Stimulated activated CD8-positive, alpha-beta memory T cell treated with anti-CD3 and anti-CD28 coated beads, Interleukin-15, amount 100 ng/mL, for 4 hours (primary cell): ENCODE measurements around the gene CRY2.

Source experiments
- DNase-seq, 2 donors: peaks; one replicate each; pipeline ENCODE4 v3.0.0-alpha.2; 2020; ENCODE audit warnings: low read depth in 2 of 2

CRY2 gene

DNA sequence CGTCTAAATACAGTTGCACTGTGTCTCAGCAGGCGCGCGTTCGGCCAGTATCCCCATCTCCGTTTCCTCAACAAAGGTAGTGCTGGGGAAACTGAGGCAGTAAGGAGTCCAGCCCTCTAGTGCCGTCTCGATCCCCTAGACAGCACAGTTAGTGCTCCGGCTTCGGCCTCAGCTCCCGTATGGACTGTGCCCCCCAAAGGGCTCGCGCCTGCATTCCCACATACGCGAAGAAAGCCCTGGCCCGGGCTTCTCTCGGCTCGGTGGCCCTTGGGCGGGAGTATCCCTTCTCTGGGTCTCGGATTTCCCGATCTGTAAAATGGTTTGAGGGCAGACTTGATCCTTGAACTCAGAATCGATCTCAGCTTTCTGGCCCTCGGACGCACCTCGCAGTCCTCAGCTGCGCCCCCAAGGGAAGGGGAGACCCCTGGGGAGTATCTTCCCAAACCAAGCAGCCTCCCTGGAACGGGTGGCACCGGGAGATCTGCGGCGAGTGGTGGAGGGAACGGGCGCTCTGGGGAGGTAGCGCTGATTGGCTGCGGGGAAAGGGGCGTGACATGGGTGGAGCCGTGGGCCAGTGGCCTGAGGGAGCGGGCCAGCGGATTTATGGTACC is 71.2 kb downstream of the CRY2 start:
- peak; percentile 12 to 32 for DNase-seq

DNA sequence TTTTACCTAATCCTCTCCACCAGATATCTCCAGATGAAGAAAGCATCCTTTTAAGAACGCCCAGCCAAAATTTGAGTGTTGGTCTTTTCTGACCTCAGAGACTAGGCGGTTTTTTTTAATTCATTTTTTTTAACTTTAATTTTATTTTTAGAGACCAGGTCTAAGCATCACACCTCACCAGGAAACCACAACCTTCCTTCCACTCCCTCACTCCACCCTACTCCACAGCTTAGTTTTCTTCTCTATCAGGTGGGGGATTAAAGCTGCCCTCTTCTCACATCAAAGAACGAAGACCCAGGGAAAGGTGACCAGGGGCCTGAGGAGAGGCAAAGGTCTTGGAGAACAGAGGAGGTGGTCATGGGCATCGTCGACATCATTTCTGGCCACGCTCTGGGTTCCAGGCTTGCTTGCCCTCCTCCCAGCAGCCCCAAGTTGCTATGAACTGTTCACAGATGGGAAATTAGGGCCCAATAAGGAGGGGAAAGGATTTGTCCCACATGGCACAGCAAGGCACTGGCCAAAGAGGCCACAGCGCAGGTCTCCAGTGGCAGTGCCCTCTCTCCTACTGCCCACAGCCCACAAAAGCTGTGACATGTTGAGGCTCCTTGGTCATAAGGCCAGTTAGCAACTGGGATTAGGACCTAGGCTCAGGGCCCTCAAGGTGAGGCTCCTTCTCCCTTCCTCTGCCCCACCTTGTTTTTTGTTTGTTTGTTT is 71.8 kb downstream of the CRY2 start:
- no peak for DNase-seq

DNA sequence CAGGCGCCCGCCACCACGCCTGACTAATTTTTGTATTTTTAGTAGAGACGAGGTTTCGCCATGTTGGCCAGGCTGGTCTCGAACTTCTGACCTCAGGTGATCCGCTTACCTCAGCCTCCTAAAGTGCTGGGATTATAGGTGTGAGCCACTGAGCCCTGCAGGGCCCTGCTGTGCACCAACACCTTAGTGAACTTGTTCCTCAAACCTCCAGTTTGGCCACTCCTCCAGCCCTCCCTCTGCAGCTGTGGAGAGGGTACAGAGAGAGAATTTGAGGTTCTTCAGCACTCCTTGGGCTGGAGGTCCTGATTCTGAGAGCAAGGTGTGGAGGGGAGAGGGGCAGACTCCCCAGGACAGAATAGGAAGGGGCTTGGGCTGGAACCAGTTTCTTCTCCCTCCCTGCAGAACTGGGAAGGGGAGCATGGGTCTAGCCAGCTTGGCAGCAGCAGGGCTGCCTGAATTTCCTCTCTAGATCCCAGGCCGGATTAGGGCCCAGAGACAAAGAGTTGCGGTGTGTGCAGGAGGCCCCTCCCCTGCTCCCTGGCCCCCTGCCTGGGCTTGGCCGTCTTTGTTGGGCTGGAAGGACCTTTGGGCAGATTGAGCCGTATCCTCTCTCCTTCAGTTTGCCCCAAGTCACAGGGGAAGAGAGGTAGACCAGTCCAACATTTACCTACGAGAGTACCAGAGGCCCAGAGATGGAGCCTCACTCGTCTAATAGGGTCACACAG is 72.7 kb downstream of the CRY2 start:
- DNase-seq = no peak

DNA sequence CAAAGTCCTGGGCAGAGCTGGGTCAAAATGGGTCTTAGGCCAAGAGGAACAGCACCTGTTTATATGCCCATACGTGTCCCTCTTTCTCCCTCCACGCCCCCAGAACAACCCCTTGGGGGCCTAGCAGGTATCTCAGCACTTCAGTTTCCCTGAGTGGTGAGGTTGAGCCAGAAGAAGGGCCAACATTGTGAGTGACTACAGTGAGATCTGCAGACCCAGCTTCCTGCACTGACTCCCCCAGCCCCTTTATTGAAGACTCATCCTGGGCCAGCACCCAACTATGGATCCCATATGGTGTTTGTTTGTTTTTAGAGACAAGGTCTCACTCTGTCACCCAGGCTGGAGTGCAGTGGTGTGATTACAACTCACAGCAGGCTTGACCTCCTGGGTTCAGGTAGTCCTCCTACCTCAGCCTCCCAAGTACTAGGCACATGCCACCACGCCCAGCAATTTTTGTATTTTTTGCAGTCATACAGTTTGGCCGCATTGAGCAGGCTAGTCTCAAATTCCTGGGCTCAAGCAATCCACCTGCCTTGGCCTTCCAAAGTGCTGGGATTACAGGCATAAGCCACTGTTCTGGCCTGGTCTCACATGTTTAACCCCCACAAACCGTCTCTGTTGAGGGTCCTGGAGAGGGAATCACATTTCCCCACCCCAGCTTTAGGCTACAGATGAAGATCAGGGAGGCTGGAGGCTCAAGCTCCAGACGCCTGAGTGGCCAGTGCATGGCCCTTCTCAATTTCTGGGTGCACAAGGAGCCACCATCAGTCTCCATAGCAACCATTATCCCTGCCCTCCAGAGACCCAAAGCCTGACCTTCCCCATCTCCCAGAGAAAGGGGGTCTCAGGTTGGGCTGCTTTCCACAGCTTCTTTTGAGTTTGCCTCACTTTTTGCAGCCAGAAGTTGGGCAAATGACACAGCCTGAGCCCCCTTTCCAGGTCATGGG is 73.5 kb downstream of the CRY2 start:
- no peak for DNase-seq

DNA sequence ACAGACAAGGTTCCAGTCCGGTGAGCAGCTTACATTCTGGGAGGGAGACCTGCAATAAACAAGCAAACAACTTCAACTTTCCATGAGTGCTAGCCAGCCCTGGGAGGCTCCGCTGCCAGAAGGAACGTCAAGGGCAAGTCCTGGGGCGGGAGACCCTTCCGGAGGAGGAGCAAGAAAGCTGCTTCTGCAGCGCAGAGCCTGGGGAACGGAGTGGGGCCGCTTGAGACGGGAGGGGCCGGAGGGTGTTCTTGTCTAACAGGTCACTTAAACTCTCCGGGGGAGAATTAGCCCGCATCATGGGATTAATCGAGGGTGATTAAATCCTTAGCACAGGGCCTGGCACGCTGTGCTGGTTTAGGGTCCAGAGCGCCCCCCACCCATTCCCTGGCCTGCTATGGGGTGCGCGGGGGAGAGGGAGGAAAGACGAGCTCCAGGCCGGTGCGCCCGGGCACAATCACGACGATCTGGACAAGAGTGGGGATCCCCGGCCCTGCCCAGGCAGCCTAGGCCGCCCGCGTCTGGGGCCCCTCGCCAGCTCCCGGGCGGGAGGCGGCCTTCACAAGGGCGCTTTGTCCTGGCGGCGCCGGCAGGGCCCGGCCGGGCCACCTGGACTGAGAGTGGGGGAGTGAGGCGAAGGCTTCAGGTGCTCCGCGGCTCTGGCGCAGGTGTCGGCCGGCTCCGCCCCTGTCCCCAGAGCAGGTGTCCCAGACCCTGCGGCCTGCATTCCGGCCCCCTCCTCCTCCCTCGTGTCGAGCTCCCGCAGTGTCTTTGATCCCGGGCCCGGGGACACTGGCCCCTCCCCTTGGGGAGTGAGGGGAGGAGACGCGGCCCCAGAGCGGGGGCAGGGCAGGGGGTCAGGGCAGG is 74.5 kb downstream of the CRY2 start:
- DNase-seq = no peak

DNA sequence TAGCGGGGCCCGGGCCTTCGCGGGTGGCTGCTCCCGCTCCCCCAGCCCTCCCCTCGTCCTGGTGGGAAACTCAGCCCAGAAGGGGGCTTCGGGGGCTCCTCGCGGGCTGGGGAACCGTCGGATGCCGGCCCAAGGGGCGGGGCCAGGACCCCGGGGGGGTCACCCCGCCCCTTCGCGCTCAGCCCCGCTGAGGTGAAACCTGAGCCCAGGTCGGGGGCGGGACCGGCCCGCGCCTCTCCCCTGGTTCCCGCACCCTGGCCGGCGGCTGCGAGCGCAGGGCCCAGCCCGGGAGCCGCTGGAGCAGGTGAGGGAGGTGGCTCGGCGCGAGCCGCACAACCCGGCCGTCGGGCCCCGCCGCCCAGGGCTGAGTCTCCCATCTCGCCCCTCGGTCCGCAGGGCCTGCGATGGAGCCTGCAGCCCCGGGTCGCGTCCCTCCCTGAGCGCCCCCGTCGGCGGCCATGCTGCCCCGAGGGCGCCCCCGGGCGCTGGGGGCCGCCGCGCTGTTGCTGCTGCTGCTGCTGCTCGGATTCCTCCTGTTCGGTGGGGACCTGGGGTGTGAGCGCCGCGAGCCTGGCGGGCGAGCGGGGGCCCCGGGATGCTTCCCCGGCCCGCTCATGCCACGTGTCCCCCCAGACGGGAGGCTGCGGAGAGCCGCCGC is 75.3 kb downstream of the CRY2 start, which contains the start of gene LARGE2:
LARGE2 (plus strand) TSS at position 232 of the 658 bp plus-strand sequence; CDS start at position 459, 227 bp downstream.
- no peak for DNase-seq

DNA sequence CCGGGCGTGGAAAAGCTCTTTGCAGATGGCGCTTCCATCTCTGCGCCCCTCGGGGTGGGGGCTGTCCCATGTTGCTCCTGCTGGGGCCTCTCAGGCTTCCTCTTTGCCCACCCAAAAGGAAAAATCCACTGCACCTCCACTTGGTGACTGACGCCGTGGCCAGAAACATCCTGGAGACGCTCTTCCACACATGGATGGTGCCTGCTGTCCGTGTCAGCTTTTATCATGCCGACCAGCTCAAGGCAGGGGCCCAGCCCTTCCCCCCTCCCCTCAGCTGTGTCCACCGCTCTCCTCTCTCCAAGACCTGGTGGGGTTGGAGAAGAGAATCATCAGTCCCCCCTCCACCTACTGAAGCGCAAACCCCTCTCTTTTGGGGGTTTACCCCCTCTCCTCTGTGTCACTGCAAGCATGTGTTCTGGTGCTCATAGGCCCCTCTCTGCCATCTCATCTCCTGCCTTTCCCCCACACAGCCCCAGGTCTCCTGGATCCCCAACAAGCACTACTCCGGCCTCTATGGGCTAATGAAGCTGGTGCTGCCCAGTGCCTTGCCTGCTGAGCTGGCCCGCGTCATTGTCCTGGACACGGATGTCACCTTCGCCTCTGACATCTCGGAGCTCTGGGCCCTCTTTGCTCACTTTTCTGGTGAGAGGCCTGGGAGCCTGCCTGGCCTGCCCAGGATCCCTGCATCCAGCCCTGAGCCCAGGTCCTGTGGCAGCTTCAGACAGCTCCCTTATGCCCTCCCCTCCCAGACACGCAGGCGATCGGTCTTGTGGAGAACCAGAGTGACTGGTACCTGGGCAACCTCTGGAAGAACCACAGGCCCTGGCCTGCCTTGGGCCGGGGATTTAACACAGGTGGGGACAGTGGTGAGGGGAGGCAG is 77.0 kb downstream of the CRY2 start:
- DNase-seq = no peak

DNA sequence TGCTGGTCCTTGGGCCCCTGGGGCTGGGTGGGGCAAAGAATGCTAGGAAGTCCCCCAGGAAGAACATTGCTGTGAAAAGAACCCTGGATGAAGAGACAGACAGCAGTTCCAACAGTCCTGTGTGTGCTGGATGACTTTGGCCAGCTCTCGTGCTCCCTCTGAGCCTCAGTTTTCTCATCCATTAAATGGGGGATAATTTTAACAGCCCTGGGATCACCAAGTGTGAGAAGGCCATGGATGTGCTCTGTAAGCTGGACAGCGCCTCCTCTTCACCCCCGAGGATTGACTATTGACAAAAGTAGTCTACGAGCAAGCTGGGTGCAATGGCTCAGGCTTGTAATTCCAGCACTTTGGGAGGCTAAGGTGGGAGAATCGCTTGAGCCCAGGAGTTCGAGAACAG is 77.7 kb downstream of the CRY2 start:
- DNase-seq = no peak

DNA sequence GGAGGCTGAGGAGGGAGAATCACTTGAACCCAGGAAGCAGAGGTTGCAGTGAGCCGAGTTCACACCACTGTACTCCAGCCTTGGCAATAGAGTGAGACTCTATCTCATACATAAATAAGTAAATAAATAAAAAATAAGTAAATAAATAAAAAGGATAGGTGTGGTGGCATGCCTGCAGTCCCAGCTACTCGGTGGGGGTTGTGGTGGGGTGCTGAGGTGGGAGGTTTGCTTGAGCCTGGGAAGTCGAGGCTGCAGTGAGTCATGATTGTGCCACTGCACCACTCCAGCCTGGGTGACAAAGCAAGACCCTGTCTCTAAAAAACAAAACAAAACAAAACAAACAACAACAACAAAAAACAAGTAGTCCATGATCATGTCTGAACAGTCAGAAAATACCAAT is 78.3 kb downstream of the CRY2 start:
- DNase-seq = no peak

DNA sequence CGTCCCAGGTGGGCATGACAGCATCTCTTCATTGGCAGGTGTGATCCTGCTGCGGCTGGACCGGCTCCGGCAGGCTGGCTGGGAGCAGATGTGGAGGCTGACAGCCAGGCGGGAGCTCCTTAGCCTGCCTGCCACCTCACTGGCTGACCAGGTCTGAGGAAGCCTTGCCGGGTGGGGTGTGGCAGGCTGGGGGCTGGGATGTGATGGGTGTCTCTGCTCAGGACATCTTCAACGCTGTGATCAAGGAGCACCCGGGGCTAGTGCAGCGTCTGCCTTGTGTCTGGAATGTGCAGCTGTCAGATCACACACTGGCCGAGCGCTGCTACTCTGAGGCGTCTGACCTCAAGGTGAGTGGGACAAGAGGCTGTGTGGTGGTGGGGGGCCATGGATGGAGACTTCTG is 78.7 kb downstream of the CRY2 start:
- no peak for DNase-seq

DNA sequence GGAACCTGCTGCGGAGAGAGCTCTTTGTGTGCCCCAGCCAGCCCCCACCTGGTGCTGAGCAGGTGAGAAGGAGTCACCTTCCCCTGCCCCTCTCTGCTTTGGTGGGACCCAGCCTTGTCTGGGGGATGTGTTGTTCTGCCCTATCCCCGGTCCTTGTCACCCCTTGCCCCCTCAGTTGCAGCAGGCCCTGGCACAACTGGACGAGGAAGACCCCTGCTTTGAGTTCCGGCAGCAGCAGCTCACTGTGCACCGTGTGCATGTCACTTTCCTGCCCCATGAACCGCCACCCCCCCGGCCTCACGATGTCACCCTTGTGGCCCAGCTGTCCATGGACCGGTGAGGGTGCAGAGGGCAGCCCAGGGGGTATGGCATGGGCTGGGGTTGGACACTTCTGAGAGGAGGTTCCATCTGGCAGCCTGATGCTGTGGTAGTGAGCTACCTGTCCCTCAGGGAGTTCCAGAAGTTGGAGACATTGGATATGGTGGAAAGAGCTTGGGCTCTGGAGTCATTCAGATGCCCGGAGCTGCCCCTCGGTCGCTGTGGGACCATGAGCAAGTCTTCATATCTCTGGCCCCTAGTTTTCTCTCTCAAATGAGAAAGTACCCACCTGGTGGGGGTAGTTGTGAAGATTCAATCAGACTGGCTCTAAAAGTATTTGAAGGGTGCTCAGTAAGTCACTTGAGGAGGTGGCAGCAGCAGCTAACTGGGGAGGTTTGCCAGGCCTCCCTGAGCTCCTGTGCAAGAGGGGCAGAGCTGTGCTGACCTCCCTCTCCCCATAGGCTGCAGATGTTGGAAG is 79.5 kb downstream of the CRY2 start:
- no peak for DNase-seq

DNA sequence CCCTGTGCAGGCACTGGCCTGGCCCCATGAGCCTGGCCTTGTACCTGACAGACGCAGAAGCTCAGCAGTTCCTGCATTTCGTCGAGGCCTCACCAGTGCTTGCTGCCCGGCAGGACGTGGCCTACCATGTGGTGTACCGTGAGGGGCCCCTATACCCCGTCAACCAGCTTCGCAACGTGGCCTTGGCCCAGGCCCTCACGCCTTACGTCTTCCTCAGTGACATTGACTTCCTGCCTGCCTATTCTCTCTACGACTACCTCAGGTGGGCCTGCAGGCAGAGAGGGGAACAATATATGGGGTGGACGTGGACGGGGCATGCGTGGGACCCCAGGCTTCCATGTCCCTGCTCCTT is 80.0 kb downstream of the CRY2 start:
- no peak for DNase-seq

DNA sequence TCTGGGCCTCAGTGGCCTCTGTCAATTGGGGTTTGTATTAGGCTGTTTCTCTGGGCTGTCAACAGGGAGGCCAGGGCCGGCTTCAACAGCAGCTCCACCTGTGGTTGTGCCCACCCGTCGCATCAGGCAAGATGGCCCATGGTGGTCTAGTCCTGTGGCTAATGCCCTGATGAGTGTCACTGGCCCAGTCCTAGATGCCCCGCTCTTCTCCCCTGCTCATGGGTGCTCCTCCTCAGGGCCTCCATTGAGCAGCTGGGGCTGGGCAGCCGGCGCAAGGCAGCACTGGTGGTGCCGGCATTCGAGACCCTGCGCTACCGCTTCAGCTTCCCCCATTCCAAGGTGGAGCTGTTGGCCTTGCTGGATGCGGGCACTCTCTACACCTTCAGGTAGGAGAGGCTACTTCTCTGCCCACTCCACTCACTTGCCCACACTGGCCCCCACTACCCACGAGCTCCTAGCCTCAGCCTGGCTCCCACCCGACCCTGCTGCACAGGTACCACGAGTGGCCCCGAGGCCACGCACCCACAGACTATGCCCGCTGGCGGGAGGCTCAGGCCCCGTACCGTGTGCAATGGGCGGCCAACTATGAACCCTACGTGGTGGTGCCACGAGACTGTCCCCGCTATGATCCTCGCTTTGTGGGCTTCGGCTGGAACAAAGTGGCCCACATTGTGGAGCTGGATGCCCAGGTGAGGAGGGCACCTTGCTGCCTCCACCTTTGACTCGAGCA is 80.6 kb downstream of the CRY2 start:
- DNase-seq = no peak

DNA sequence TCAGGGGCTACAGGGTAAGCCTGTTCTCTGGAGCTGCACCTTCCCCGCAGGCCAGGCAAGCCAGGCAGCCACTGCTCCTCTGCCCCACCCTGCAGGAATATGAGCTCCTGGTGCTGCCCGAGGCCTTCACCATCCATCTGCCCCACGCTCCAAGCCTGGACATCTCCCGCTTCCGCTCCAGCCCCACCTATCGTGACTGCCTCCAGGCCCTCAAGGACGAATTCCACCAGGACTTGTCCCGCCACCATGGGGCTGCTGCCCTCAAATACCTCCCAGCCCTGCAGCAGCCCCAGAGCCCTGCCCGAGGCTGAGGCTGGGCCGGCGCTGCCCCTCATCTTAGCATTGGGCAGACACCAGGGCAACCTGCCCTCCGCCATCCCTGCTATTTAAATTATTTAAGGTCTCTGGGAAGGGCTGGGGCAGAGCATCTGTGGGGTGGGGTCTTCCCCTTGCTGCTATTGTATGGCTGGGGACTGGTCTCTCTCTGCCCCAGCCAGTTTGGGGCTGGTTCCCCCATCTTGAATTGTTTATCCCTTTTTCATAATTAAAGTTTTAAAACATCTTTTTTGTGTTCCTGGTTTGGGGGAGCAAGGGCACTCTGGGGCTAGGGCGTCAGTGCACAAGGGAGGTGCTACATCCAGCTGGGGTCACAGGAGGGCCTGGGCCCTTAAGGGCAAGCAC is 81.4 kb downstream of the CRY2 start:
- no peak for DNase-seq

DNA sequence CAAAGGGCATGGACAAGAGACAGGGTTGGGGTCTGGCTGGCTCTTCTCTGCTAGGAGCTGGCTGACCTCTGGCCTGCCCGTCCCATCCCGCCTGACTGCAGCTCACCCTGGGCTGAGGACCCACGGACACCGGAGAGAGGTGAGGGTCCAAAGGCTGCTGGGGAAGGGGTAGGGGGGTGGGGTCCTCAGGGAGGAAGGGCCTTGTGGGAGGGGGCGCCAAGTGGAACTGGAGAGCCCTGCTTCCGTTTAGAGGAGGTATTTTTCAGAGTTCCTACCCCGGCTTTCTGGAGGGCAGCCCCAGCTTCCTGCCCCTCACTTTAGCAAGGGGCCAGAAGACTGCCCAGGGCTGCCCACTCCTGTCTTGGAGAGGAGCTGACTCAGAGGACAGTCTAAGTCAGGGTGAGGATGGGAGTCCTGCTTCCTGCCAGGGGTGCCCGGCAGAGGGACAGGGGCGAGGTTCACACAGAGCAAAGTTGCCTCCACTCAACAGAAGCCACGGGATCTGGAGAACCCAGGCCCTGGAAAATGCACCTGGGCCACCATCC is 82.3 kb downstream of the CRY2 start:
- no peak for DNase-seq

DNA sequence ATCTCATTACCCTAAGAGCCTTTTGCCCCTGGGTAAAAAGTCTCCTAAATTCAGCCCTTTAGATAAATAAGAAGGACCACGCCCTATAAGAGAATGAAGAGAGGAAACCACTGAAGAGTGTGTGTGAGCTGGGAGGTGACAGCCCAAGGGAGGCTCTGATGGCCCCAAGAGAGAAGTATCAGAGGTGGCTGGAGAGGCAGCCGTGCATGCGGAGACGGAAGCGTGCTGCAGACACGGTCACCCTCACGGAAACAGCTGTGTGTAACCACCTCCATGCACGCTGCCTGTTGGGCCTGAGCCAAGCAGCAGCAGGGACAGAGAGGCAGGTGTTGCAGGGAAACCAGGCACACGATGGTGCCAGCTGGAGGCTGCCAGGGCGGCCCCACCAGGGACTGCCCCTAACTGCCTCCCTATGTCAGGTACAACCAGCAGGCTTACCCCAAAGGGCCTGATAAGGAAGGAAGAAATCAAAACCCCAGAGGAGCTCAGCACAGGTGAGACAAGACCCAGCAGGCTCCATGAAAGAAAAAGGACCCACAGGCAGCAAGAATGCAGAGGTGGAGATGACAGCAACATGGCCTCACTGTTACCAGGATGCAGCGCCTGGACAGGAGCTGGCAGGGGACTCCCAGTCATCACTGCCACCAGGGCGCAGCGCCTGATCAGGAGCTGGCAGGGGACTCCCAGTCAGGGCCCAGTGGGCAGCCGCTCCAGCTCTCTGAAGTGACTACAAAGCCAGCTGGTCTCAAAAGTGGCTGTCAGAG is 82.9 kb downstream of the CRY2 start:
- DNase-seq = no peak
